GM10248 (cell line): ENCODE measurements around the gene MACROD1.

Source experiments
- CTCF ChIA-PET: fragments of 300-600 bp; sonication (Branson Sonifier 250); formaldehyde crosslinking; extraction: SDS; loops from one replicate; lab custom pipeline; 2021; ENCODE audit warnings: antibody characterized with exemption; lab: Yijun Ruan, JAX
- POLR2A ChIA-PET: fragments of 350-650 bp; sonication (Branson Sonifier 250); formaldehyde crosslinking; extraction: SDS; loops from one replicate; lab custom pipeline; 2020; ENCODE audit warnings: antibody characterized with exemption; lab: Yijun Ruan, JAX
- DNase-seq: peaks from one replicate; pipeline ENCODE4 v3.0.0; 2012; ENCODE audit errors: extremely low spot score
- CTCF ChIP-seq: IDR thresholded peaks from 2 replicates; pipeline ENCODE4 v1.5.1; 2012; ENCODE audit warnings: mild to moderate bottlenecking, low read depth; ENCODE audit errors: extremely low read depth, missing control alignments, control extremely low read depth

Gene MACROD1

DNA sequence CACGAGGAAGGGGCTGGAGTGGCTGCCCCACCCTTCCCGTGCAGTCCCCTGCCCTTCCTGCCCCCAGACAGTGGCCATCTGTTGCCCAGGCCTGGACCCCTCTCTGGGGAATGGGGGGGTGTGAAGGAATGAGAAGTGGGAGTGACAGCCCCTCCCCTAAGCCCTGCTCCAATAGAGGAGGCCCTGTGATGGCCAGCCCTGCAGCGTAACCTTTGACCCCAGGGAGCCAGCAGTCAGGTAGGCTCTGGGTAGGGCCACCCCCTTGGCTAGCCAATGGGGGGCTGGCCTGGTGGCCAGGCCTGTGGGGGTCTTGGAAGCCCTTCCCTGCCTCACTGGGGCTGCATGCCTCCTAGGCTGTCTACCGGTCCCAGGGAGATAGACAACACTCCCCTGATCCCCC, 123.6 kb downstream of the MACROD1 start:
- POLR2A ChIA-PET: no interaction called here
- DNase-seq: no peak
- TF ChIP-seq CTCF: no peak
- CTCF ChIA-PET: no interaction called here

- ChIA-PET CTCF (interaction anchor here (1.8 kb wide), 1 partner anchor 108 kb away, joined by 4 read pairs; no protein-coding TSS in a partner anchor), POLR2A (no interaction called here)
- TF ChIP-seq CTCF: no peak
- no peak for DNase-seq
These were observed 124.1 kb downstream of the MACROD1 start for GRCh38 chr11:64041846-64042245.

GRCh38 chr11:64040684-64041322, 125.1 kb downstream of the MACROD1 start:
- ChIA-PET CTCF (interaction anchor here (1.6 to 1.8 kb wide), 2 partner anchors 27 to 109 kb away, joined by 3 to 4 read pairs; no protein-coding TSS in a partner anchor), POLR2A (no interaction called here)
- no peak for DNase-seq
- TF ChIP-seq CTCF: peak; percentile 24

GRCh38 chr11:64039012-64039665, 126.8 kb downstream of the MACROD1 start:
- ChIA-PET CTCF (interaction anchor here (1.2 kb wide), 1 partner anchor 299 kb away, joined by 3 read pairs; no protein-coding TSS in a partner anchor), POLR2A (no interaction called here)
- TF ChIP-seq CTCF: no peak
- DNase-seq: no peak

DNA sequence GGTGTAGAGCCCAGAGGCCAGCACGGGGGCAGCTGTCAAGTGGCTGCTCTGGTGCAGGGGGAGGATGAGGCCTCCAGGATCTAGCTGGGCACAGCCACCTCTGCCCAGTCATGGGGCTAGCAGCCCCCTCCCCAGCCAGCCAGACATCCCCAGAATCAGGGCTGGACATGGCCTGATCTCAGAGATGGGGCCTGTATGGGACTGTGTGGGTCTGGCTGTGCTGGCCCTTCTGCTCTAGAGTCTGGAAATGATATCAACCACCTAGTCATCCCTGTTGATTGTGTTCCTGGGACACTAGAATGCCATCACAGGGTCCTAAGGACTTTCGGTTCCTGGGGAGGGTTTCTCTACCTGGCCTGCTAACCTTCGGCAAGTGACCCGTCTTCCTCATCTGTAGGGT, 127.4 kb downstream of the MACROD1 start:
- POLR2A ChIA-PET: no interaction called here
- DNase-seq: no peak
- TF ChIP-seq CTCF: no peak
- CTCF ChIA-PET: interaction anchor here (1.2 kb wide), 1 partner anchor 298 kb away, joined by 3 read pairs; no protein-coding TSS in a partner anchor

DNA sequence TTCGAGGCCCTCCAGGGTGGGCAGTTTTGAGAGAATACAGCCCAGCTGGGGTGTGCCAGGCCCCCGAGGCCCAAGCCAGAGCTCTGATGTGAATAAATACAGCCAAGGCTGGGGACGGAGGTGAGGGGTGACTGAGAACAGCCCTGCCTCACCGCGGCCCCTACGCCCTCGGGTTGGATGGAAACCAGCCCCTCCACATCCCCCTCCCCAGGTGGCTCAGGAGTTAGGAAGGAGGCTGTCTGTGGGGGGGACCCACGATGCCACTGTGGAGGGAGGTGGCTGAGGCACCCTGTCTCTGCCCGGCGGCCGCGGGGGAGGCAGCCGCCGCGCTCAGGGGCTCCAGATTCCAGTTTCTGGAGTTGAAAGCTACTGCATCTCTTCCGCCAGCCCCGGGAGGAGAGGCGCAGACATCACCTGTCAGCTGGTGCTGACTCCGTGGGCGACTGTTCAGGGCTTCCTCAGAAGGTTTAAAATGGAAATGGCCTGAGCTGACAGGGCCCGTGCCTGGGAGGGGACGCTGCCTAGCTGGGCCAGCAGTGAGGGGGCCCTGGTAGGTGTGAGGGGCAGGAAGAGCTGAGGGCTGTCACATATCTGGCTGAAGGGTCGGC, 128.8 kb downstream of the MACROD1 start:
- ChIA-PET CTCF (no interaction called here), POLR2A (no interaction called here)
- DNase-seq: no peak
- TF ChIP-seq CTCF: no peak
